HG03095 (cell line): ENCODE results near the gene ABCF1.
A peak's percentile ranks its signal among the peaks of the same experiment; 100 is the strongest.
"Not testable (repeated sequence)": the region's sequence is repeated elsewhere in the genome, so short reads cannot be mapped to it uniquely, and the experiment has no call there.

Source experiments
- ATAC-seq: cut with Tn5 transposase; IDR thresholded peaks from one replicate; pipeline ENCODE4 v1.9.1; 2021; ENCODE audit warnings: moderate library complexity; ENCODE audit not compliant: unreplicated experiment

ABCF1 gene

GRCh38 chr6:30571075-30571761, at the start of gene ABCF1:
Gene ABCF1 (plus strand): TSS chr6:30571442. CDS start chr6:30571488, 46 bp downstream.
- peak; percentile 84 for ATAC-seq

- ATAC-seq, result not testable (repeated sequence)
These were observed 49.3 kb upstream of the ABCF1 start for GRCh38 chr6:30521952-30522351.

- ATAC-seq, result not testable (repeated sequence)
These were observed 44.8 kb upstream of the ABCF1 start for GRCh38 chr6:30526444-30526843.

- ATAC-seq, result peak; percentile 45
These were observed 41.8 kb upstream of the ABCF1 start for GRCh38 chr6:30529349-30529875.

- no peak for ATAC-seq
These were observed 41.2 kb upstream of the ABCF1 start for GRCh38 chr6:30530014-30530413.

- no peak for ATAC-seq
These were observed 37.6 kb upstream of the ABCF1 start for GRCh38 chr6:30533460-30534294.

- no peak for ATAC-seq
These were observed 33.3 kb upstream of the ABCF1 start for GRCh38 chr6:30537931-30538330.

- no peak for ATAC-seq
These were observed 29.5 kb upstream of the ABCF1 start for GRCh38 chr6:30541515-30542403.

- ATAC-seq, result no peak
These were observed 28.9 kb upstream of the ABCF1 start for GRCh38 chr6:30542404-30542725.

- ATAC-seq, result no peak
These were observed 28.3 kb upstream of the ABCF1 start for GRCh38 chr6:30542915-30543314.

GRCh38 chr6:30543821-30544220, 27.4 kb upstream of the ABCF1 start:
- ATAC-seq, result no peak

- ATAC-seq, result no peak
These were observed 26.5 kb upstream of the ABCF1 start for GRCh38 chr6:30544666-30545272.

- ATAC-seq, result no peak
These were observed 23.8 kb upstream of the ABCF1 start for GRCh38 chr6:30547454-30547853.

- ATAC-seq, result no peak
These were observed 22.9 kb upstream of the ABCF1 start for GRCh38 chr6:30548375-30548774.

GRCh38 chr6:30554404-30554803, 16.8 kb upstream of the ABCF1 start:
- ATAC-seq, result no peak

- no peak for ATAC-seq
These were observed 16.1 kb upstream of the ABCF1 start for GRCh38 chr6:30554962-30555815.

GRCh38 chr6:30555816-30556065, 15.5 kb upstream of the ABCF1 start:
- ATAC-seq, result no peak

- ATAC-seq, result peak; percentile 61
These were observed 15.0 kb upstream of the ABCF1 start, which contains the start of gene GNL1 for GRCh38 chr6:30556066-30556905. Gene GNL1 (minus strand): TSS chr6:30556489. CDS start chr6:30556203, 286 bp downstream.
